GM12872 (cell line): ENCODE results near the gene HIPK4.

Experiments used
- CTCF ChIP-seq: IDR thresholded peaks from 3 replicates; pipeline ENCODE4 v1.5.1; 2011; ENCODE audit warnings: low read depth, mild to moderate bottlenecking, low read length, moderate library complexity; ENCODE audit not compliant: insufficient read depth

The HIPK4 gene

GRCh38 chr19:40337594-40337993 is 52.4 kb downstream of the HIPK4 start:
- no peak for TF ChIP-seq CTCF

- TF ChIP-seq CTCF: no peak
These were observed 52.9 kb downstream of the HIPK4 start for GRCh38 chr19:40337107-40337506.

- TF ChIP-seq CTCF: no peak
These were observed 53.4 kb downstream of the HIPK4 start for GRCh38 chr19:40336601-40336900.

- TF ChIP-seq CTCF: no peak
These were observed 54.0 kb downstream of the HIPK4 start for GRCh38 chr19:40335855-40336600.

- TF ChIP-seq CTCF: no peak
These were observed 54.9 kb downstream of the HIPK4 start for GRCh38 chr19:40335101-40335500.

- no peak for TF ChIP-seq CTCF
These were observed 57.3 kb downstream of the HIPK4 start for GRCh38 chr19:40332669-40333068.

- TF ChIP-seq CTCF: no peak
These were observed 58.9 kb downstream of the HIPK4 start for GRCh38 chr19:40331052-40331451.
